ENCODE measurements around the gene RNPEPL1. TPM values are rescaled to one million over a fixed set of nuclear protein-coding genes. Genes with fewer than 3 reads are reported as not detected.
"Not testable (repeated sequence)": the region's sequence is repeated elsewhere in the genome, so short reads cannot be mapped to it uniquely, and the experiment has no call there.

The RNPEPL1 gene
- total and polyA plus RNA-seq, 3 experiments from 2014 or later, result 55.6 to 101 (median 61.1) TPM

DNA sequence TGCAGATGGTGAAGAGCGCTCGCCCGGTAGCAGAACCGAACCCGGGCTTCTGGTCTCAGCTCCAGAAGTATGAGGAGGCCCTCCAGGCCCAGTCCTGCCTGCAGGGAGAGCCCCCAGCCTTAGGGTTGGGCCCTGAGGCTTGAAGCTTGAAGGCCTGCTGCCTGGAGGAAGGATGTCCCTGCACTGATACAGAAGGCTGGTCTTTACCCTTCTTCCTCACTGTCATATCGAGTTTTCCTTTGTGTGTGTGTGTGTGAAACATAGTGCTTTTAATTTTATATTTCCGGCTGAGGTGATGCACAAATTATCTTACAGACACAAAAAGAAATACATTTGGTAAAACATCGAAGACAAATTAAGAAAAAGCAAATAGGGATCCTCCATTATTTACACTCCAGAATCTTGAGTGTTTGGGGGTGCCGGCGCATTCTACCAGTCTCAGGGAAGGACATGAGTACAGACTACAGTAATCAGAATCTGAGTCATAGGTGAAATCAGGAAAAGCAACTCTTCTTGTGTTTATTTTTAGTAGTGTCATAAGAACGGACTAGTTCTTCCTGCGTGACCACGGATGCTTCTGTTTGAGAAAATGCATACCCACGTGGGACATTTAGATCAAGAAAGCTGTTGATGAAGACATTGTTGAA lies 6.8 kb upstream of the RNPEPL1 start:
- Mint-ChIP-seq H3K27ac (peak overlapping the region; percentile 46 to 97 (median 90)), H3K27me3 (no peaks in the 10 kb centered on the region), H3K4me1 (peaks cover 68 to 86% (median 77%) of the 10 kb centered on the region in 3 donors), H3K9me3 (no peaks in the 10 kb centered on the region), H3K36me3 (peaks cover 0 to 40% (median 7%) of the 10 kb centered on the region in 3 donors), H3K4me3 (peak overlapping the region; percentile 86 to 95 (median 90))
- DNase-seq, result peak in 1 of 5 donors; percentile 50
- POLR2A ChIA-PET, result interaction anchor here (0.6 to 2.4 kb wide), 8 partner anchors 7 to 1287 kb away, joined by 3 to 42 read pairs (median 5); partner anchors contain the start of genes CAPN10 and RNPEPL1
- no peaks in the 10 kb centered on the region for H3K9me3 ChIP-seq (ENCODE audit: low read length)
- peak overlapping the region; percentile 87 for H3K27ac ChIP-seq (ENCODE audit: low read depth, low read length)
- H3K27me3 ChIP-seq (ENCODE audit: insufficient read depth, low read length, poor library complexity, severe bottlenecking), result no peaks in the 10 kb centered on the region
- peaks cover 79% of the 10 kb centered on the region for H3K4me1 ChIP-seq (ENCODE audit: insufficient read depth, low read length)
- H3K36me3 ChIP-seq (ENCODE audit: insufficient read depth, low read length), result peaks cover 4% of the 10 kb centered on the region
- CTCF ChIA-PET, result interaction anchor here (1.0 to 4.8 kb wide), 6 partner anchors 8 to 142 kb away, joined by 3 to 20 read pairs (median 10); partner anchors contain the start of gene CAPN10
- H3K4me3 ChIP-seq (ENCODE audit: low read length), result peak overlapping the region; percentile 63

DNA sequence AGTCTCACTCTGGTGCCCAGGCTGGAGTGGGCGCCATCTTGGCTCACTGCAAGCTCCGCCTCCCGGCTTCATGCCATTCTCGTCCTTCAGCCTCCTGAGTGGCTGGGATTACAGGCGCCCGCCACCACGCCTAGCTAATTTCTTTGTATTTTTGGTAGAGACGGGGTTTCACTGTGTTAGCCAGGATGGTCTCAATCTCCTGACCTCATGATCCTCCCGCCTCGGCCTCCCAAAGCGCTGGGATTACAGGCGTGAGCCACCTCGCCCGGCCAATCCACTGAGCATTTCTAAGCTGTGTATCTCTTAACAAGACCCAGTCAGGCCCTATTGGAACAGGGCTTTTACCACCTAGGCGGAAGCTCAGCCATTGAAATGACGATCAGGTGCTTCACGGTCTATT lies 5.1 kb upstream of the RNPEPL1 start:
- DNase-seq; H3K36me3 ChIP-seq (ENCODE audit: insufficient read depth, low read length); H3K9me3 ChIP-seq (ENCODE audit: low read length); H3K4me3 ChIP-seq (ENCODE audit: low read length); H3K27me3 ChIP-seq (ENCODE audit: insufficient read depth, low read length, poor library complexity, severe bottlenecking); H3K9me3 Mint-ChIP-seq; H3K27me3 Mint-ChIP-seq; H3K27ac ChIP-seq (ENCODE audit: low read depth, low read length): not testable (repeated sequence)
- Mint-ChIP-seq H3K27ac (peak overlapping the region in 3 of 8 donors; percentile 78 to 99 (median 80)), H3K4me3 (peak overlapping the region in 5 of 7 donors; percentile 44 to 98 (median 62)), H3K4me1 (peaks cover 69 to 88% (median 79%) of the 10 kb centered on the region in 3 donors), H3K36me3 (peaks cover 0 to 38% (median 7%) of the 10 kb centered on the region in 3 donors)
- CTCF ChIA-PET, result interaction anchor here (2.0 to 4.9 kb wide), 3 partner anchors 16 to 50 kb away, joined by 8 to 39 read pairs (median 10); partner anchors contain the start of gene CAPN10
- peaks cover 81% of the 10 kb centered on the region for H3K4me1 ChIP-seq (ENCODE audit: insufficient read depth, low read length)
- POLR2A ChIA-PET, result interaction anchor here (5.5 kb wide), 1 partner anchor 23 kb away, joined by 99 read pairs; the partner anchor contains the start of gene CAPN10

DNA sequence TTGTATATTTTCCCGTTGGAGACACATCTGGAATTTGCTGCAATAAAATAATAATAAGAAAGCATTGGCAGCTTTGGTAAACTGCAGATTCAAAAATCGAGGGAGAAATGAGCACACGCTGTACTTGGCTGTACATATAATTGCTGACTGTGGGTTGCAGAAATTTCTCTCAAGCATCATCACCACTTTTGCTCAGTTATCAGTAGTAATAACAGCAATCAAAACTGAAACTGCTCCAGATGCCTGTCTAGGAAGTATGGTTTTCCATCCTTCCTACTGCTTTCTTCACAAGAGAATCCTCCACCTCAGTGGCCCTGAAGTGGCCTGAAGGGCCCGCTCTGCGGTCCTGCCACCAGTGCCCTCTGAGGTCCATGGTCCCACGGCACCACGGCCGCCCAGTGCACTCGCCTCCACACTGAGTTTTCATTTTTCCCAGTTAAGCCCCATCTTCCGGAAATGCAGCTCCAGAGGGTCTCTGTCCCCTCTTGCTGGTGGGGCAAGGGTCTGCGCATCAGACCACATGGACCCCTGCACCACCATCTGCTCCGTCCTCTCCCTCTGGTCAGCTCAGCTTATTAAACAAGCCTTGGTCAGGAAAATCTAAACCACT lies 4.2 kb upstream of the RNPEPL1 start:
- CTCF ChIA-PET, result interaction anchor here (2.0 to 4.9 kb wide), 4 partner anchors 16 to 58 kb away, joined by 8 to 39 read pairs (median 17); partner anchors contain the start of gene CAPN10
- Histone ChIP-seq H3K27ac (ENCODE audit: low read depth, low read length) (peak overlapping the region; percentile 91), H3K4me3 (ENCODE audit: low read length) (peak overlapping the region; percentile 96), H3K9me3 (ENCODE audit: low read length) (no peaks in the 10 kb centered on the region), H3K27me3 (ENCODE audit: insufficient read depth, low read length, poor library complexity, severe bottlenecking) (no peaks in the 10 kb centered on the region), H3K36me3 (ENCODE audit: insufficient read depth, low read length) (peaks cover 4% of the 10 kb centered on the region), H3K4me1 (ENCODE audit: insufficient read depth, low read length) (peaks cover 73% of the 10 kb centered on the region)
- Mint-ChIP-seq H3K4me3 (peak overlapping the region; percentile 90 to 98 (median 95)), H3K36me3 (peaks cover 0 to 33% (median 7%) of the 10 kb centered on the region in 3 donors), H3K27me3 (no peaks in the 10 kb centered on the region), H3K9me3 (no peaks in the 10 kb centered on the region), H3K4me1 (peaks cover 60 to 80% (median 71%) of the 10 kb centered on the region in 3 donors), H3K27ac (peak overlapping the region; percentile 91 to 99 (median 98))
- DNase-seq, result no peak
- POLR2A ChIA-PET, result interaction anchor here (5.3 to 5.5 kb wide), 2 partner anchors 16 to 22 kb away, joined by 38 to 99 read pairs; partner anchors contain the start of gene CAPN10

DNA sequence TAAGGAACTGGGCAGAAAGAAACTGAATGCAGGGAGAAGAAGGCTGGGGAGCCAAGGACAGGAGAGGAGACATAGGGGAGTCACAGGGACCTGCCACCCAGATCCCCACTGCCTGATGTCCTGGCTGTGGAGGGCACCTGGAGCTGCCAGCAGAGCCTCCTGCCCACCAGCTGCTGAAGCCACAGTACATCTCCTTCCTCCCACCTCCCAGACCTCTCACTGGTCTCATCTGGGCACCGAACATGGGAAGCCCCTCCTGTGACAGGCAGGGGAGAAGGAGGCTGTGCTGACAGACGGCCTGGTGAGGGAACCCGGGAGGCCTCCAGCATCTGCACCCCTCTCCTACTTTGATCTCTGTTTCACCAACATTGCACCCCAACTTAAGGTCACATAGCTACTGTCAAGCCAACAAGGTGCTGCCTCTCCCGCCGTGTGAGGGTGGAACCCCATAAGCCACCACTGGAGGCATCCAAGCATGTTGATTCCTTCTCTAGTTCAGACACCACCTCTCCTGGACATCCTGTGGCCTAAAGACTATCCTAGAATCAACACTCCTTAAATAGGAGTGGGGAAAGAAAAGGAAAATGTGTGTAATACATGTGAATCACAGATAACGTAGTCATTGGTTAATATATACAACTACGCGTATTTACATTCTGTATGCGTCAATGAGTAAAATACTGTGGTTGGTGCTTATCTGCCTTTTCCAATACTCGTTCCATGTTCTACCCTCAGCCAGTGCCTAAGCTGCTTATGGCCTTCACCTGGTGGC lies 3.5 kb upstream of the RNPEPL1 start:
- H3K4me1 ChIP-seq (ENCODE audit: insufficient read depth, low read length), result peaks cover 73% of the 10 kb centered on the region
- H3K9me3 ChIP-seq (ENCODE audit: low read length), result no peaks in the 10 kb centered on the region
- H3K36me3 ChIP-seq (ENCODE audit: insufficient read depth, low read length), result peaks cover 4% of the 10 kb centered on the region
- peak overlapping the region; percentile 96 for H3K4me3 ChIP-seq (ENCODE audit: low read length)
- ChIA-PET CTCF (interaction anchor here (0.9 to 4.9 kb wide), 8 partner anchors 11 to 57 kb away, joined by 3 to 68 read pairs (median 9); partner anchors contain the start of gene CAPN10), POLR2A (interaction anchor here (5.3 to 5.5 kb wide), 2 partner anchors 15 to 22 kb away, joined by 38 to 99 read pairs; partner anchors contain the start of gene CAPN10)
- H3K27ac ChIP-seq (ENCODE audit: low read depth, low read length), result peak overlapping the region; percentile 91
- peaks cover 60 to 80% (median 69%) of the 10 kb centered on the region in 3 donors for H3K4me1 Mint-ChIP-seq
- no peaks in the 10 kb centered on the region for H3K27me3 Mint-ChIP-seq
- H3K36me3 Mint-ChIP-seq, result peaks cover 0 to 38% (median 7%) of the 10 kb centered on the region in 3 donors
- H3K9me3 Mint-ChIP-seq, result no peaks in the 10 kb centered on the region
- DNase-seq, result peak in 3 of 5 donors; percentile 20 to 61 (median 25)
- peak overlapping the region; percentile 90 to 98 (median 95) for H3K4me3 Mint-ChIP-seq
- H3K27me3 ChIP-seq (ENCODE audit: insufficient read depth, low read length, poor library complexity, severe bottlenecking), result no peaks in the 10 kb centered on the region
- peak overlapping the region; percentile 93 to 99 (median 98) for H3K27ac Mint-ChIP-seq

DNA sequence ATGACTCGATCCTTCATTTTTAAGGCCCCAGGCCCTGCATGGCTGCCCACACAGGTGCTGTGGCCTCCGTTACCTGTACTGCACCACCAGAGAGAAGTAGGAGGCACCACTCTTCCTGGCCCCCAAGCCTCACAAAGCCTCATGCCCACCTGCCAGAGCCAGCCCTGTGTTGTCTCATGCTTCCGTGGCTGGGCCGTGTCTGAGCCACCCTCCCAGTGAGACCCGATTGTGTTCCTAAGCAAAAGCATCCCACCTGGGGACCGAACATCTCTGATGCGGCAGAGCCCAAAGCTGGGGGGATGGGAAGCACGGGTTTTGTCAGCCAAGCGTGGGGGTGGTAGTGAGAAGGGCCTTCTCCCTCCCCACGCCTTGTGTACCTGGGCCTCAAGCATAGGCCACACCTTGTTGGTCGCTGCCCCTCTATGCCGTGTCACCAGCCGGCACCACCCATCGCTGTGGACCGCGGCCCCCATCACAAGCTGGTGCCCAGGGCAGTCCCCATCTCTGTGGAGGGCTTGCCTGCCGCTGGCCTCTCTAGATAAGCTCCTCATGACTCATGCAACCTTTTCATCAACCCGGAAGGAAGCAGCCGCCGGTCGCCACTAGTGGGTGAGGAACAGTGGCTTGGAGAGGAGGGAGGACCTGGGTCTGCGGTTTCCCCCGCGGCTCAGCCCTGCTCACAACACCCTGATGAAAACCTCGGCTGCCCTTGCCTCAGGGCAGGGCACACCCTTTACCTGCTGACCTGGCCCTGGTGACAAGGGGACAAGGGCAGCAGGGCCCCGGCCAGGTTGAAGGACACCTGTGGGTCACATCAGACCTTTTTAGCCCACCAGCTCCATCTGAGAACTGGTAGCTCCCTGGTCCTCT lies 2.7 kb upstream of the RNPEPL1 start:
- CTCF ChIA-PET, result interaction anchor here (0.7 to 4.9 kb wide), 19 partner anchors 9 to 239 kb away, joined by 3 to 68 read pairs (median 4); partner anchors contain the start of genes ANKMY1 and CAPN10
- H3K4me3 Mint-ChIP-seq, result peak overlapping the region; percentile 90 to 98 (median 95)

DNA sequence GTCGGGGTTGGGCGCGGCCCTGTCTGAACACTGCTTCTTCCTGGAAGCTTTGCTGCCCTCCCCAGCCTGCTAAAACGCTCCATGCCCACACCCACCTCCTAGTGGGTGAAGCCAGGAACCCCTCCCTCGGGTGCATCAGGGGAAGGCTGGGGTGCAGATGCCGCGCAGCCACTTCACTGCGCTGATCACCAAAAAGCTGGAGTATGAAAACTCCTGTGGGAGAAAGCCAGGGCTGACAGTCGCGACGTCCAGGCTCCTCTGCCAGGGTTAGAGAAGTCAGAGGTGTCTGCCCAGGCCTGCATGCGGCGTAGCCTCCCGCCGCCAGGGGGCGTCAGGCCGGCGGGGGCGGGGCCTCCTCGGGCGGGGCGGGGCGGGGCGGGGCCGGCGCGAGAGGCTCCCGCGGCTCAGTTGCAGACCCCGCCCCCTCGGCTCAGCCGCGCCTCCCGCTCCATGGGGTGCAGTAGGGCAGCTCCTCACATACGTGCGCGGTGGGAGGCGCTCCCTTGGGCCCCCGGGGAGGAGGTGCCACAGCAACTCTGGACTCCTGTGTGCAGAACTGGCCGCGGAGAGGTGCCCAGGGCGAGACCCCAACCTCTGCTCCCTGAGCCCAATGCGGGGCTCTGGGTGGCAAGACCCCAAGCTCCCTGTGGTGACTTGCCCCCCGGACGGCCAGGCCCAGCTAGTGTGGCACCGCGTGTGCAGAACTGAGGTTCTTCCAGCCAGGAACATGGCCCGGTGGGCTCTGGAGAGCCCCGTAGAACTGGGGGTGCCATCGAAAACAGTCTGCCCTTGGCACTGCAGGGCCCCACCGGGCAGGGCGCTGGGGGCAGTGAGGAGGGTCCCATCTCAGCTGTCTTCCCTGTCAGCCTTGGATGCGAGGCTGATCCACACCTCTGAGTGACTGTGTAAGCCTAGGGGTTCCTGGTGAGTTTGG lies 1.8 kb upstream of the RNPEPL1 start:
- ChIA-PET POLR2A (interaction anchor here (0.6 to 5.5 kb wide), 11 partner anchors 9 to 749 kb away, joined by 3 to 99 read pairs (median 7); partner anchors contain the start of genes ANKMY1, CAPN10 and HDLBP), CTCF (interaction anchor here (0.7 to 4.9 kb wide), 19 partner anchors 9 to 238 kb away, joined by 3 to 68 read pairs (median 4); partner anchors contain the start of genes ANKMY1 and CAPN10)
- Mint-ChIP-seq H3K27ac (peak overlapping the region; percentile 93 to 99 (median 98)), H3K4me1 (peaks cover 66 to 87% (median 74%) of the 10 kb centered on the region in 3 donors), H3K4me3 (peak overlapping the region; percentile 92 to 98 (median 96)), H3K36me3 (peaks cover 0 to 44% (median 9%) of the 10 kb centered on the region in 3 donors), H3K27me3 (no peaks in the 10 kb centered on the region), H3K9me3 (no peaks in the 10 kb centered on the region)
- DNase-seq, result peak; percentile 91 to 97 (median 95)
- H3K9me3 ChIP-seq (ENCODE audit: low read length), result no peaks in the 10 kb centered on the region
- peaks cover 4% of the 10 kb centered on the region for H3K36me3 ChIP-seq (ENCODE audit: insufficient read depth, low read length)
- peak overlapping the region; percentile 91 for H3K27ac ChIP-seq (ENCODE audit: low read depth, low read length)
- no peaks in the 10 kb centered on the region for H3K27me3 ChIP-seq (ENCODE audit: insufficient read depth, low read length, poor library complexity, severe bottlenecking)
- peak overlapping the region; percentile 96 for H3K4me3 ChIP-seq (ENCODE audit: low read length)
- peaks cover 84% of the 10 kb centered on the region for H3K4me1 ChIP-seq (ENCODE audit: insufficient read depth, low read length)

More for the DNA sequence above, 2.7 kb upstream of the RNPEPL1 start:
- no peaks in the 10 kb centered on the region for H3K9me3 ChIP-seq (ENCODE audit: low read length)
- no peaks in the 10 kb centered on the region for H3K9me3 Mint-ChIP-seq
- peaks cover 4% of the 10 kb centered on the region for H3K36me3 ChIP-seq (ENCODE audit: insufficient read depth, low read length)
- no peaks in the 10 kb centered on the region for H3K27me3 ChIP-seq (ENCODE audit: insufficient read depth, low read length, poor library complexity, severe bottlenecking)
- H3K27ac Mint-ChIP-seq, result peak overlapping the region; percentile 93 to 99 (median 98)
- peaks cover 0 to 40% (median 7%) of the 10 kb centered on the region in 3 donors for H3K36me3 Mint-ChIP-seq
- POLR2A ChIA-PET, result interaction anchor here (0.6 to 5.5 kb wide), 11 partner anchors 8 to 750 kb away, joined by 3 to 99 read pairs (median 7); partner anchors contain the start of genes ANKMY1, CAPN10 and HDLBP
- peaks cover 78% of the 10 kb centered on the region for H3K4me1 ChIP-seq (ENCODE audit: insufficient read depth, low read length)
- peaks cover 62 to 84% (median 71%) of the 10 kb centered on the region in 3 donors for H3K4me1 Mint-ChIP-seq
- H3K4me3 ChIP-seq (ENCODE audit: low read length), result peak overlapping the region; percentile 96
- H3K27ac ChIP-seq (ENCODE audit: low read depth, low read length), result peak overlapping the region; percentile 91
- peak; percentile 86 to 98 (median 89) for DNase-seq
- H3K27me3 Mint-ChIP-seq, result no peaks in the 10 kb centered on the region
